OCI-LY7 (cell line): ENCODE data around the gene LRP1B. TPM values are rescaled to one million over a fixed set of nuclear protein-coding genes. Genes with fewer than 3 reads are reported as not detected.
"Not testable (repeated sequence)": the region's sequence is repeated elsewhere in the genome, so short reads cannot be mapped to it uniquely, and the experiment has no call there.

ENCODE experiments used
- BruUV-seq: library from RNA; stranded (reverse); fragments of 400-500 nt; replicated peaks from 2 replicates; lab custom pipeline; 2021; lab: Mats Ljungman, UMichigan
- CTCF ChIA-PET: fragments of 300-600 bp; sonication (Branson Sonifier 250); formaldehyde crosslinking; loops from one replicate; lab custom pipeline; 2022; ENCODE audit warnings: antibody characterized with exemption; ENCODE audit not compliant: unreplicated experiment; lab: Charles Lee
- POLR2A ChIA-PET: fragments of 300-600 bp; sonication (Branson Sonifier 250); formaldehyde crosslinking; loops from one replicate; lab custom pipeline; 2022; ENCODE audit warnings: antibody characterized with exemption; lab: Charles Lee
- DNase-seq: peaks from one replicate; pipeline ENCODE4 v3.0.0-alpha.2; 2015; ENCODE audit warnings: low spot score
- H2AFZ ChIP-seq: fragments of 200-600 bp; sonication (generic), shearing (Covaris generic); 2 replicates; pipeline ENCODE4 v1.6.1; 2014; ENCODE audit warnings: mild to moderate bottlenecking, antibody characterized with exemption, low read length, moderate library complexity
- H3K27ac ChIP-seq: fragments of 200-600 bp; sonication (generic); 2 replicates; pipeline ENCODE4 v1.5.1; 2014; ENCODE audit warnings: mixed run types, low read depth, mild to moderate bottlenecking, moderate library complexity, low read length, inconsistent platforms; ENCODE audit not compliant: poor library complexity, severe bottlenecking
- H3K36me3 ChIP-seq: fragments of 200-600 bp; sonication (generic); 2 replicates; pipeline ENCODE4 v1.6.1; 2014; ENCODE audit warnings: mild to moderate bottlenecking, antibody characterized with exemption, low read length, moderate library complexity, mixed read lengths; ENCODE audit not compliant: insufficient read depth
- H3K4me1 ChIP-seq: fragments of 200-600 bp; sonication (generic); 2 replicates; pipeline ENCODE4 v1.5.1; 2014; ENCODE audit warnings: mild to moderate bottlenecking, low read length; ENCODE audit not compliant: insufficient read depth, poor library complexity, severe bottlenecking
- H3K4me2 ChIP-seq: fragments of 200-600 bp; sonication (generic); 2 replicates; pipeline ENCODE4 v1.6.1; 2014; ENCODE audit warnings: mild to moderate bottlenecking, low read length
- H3K4me3 ChIP-seq: fragments of 200-600 bp; sonication (generic); 2 replicates; pipeline ENCODE4 v1.5.1; 2014; ENCODE audit warnings: mild to moderate bottlenecking, low read depth, low read length; ENCODE audit not compliant: poor library complexity, severe bottlenecking
- H3K79me2 ChIP-seq: fragments of 200-600 bp; sonication (generic); 2 replicates; pipeline ENCODE4 v1.6.1; 2016; ENCODE audit warnings: low read depth, mild to moderate bottlenecking, low read length, moderate library complexity, mixed read lengths; ENCODE audit not compliant: insufficient read depth
- H3K9me2 ChIP-seq: fragments of 200-600 bp; sonication (generic); 2 replicates; pipeline ENCODE4 v1.6.1; 2016; ENCODE audit warnings: mild to moderate bottlenecking, low read length, mixed read lengths; ENCODE audit not compliant: insufficient read depth
- H3K9me3 ChIP-seq: fragments of 200-600 bp; sonication (generic); 2 replicates; pipeline ENCODE4 v1.6.1; 2014; ENCODE audit warnings: mild to moderate bottlenecking, mixed run types, low read length, mixed read lengths
- H4K20me1 ChIP-seq: fragments of 200-600 bp; sonication (generic); 2 replicates; pipeline ENCODE4 v1.6.1; 2014; ENCODE audit warnings: mild to moderate bottlenecking, antibody characterized with exemption, low read length, moderate library complexity, mixed read lengths; ENCODE audit not compliant: insufficient read depth
- CTCF ChIP-seq: fragments of 200-600 bp; sonication (generic); conservative IDR thresholded peaks from 2 replicates; pipeline ENCODE4 v1.5.1; 2014; ENCODE audit warnings: mild to moderate bottlenecking, antibody characterized with exemption, low read length, moderate library complexity, mixed read lengths
- EZH2phosphoT487 ChIP-seq: fragments of 200-600 bp; sonication (generic); IDR thresholded peaks from 2 replicates; pipeline ENCODE4 v1.6.1; 2018; ENCODE audit warnings: low read depth, borderline replicate concordance, mild to moderate bottlenecking, mixed run types, antibody characterized with exemption, low read length, moderate library complexity, mixed read lengths
- intact Hi-C: fragments of 100-400 bp; cut with micrococcal nuclease; formaldehyde crosslinking; loops from one replicate; pipeline ENCODE4 v1.10.0; 2022; ENCODE audit not compliant: unreplicated experiment
- total RNA-seq, 2 experiments: library from RNA; depleted of rRNA in 1 of 2; stranded (reverse); fragments of >200 nt in 1 of 2; shearing (Covaris generic) in 1 of 2; gene quantifications; 2 replicates each; pipeline ENCODE4 v1.2.3, GENCODE V29; 2014 to 2022

The LRP1B gene
- total RNA-seq, 2 experiments from 2014 or later = not detected

GRCh38 chr2:140348826-140349225 is 1782.0 kb downstream of the LRP1B start:
- Histone ChIP-seq H3K4me1 (no peaks in the 10 kb centered on the region), H3K9me3 (no peaks in the 10 kb centered on the region), H3K79me2 (no peaks in the 10 kb centered on the region), H4K20me1 (no peaks in the 10 kb centered on the region), H3K9me2 (no peaks in the 10 kb centered on the region), H2AFZ (no peak overlapping the region), H3K27ac (no peak overlapping the region), H3K36me3 (no peaks in the 10 kb centered on the region), H3K4me3 (no peak overlapping the region), H3K4me2 (no peak overlapping the region)
- CTCF ChIA-PET = no interaction called here
- POLR2A ChIA-PET = no interaction called here
- BruUV-seq = no TSS peak
- no peak for DNase-seq
- intact Hi-C loops = no loop called here
- no peak for TF ChIP-seq EZH2phosphoT487

- no peak for DNase-seq
- H4K20me1 ChIP-seq = no peaks in the 10 kb centered on the region
- H3K4me1 ChIP-seq = no peaks in the 10 kb centered on the region
- no peak overlapping the region for H3K4me2 ChIP-seq
- H3K9me2 ChIP-seq = no peaks in the 10 kb centered on the region
- H3K9me3 ChIP-seq = no peaks in the 10 kb centered on the region
- no TSS peak for BruUV-seq
- no peak overlapping the region for H3K4me3 ChIP-seq
- ChIA-PET CTCF (no interaction called here), POLR2A (no interaction called here)
- intact Hi-C loops = no loop called here
- no peaks in the 10 kb centered on the region for H3K79me2 ChIP-seq
- H3K27ac ChIP-seq = no peak overlapping the region
- TF ChIP-seq EZH2phosphoT487 (no peak), CTCF (no peak)
- no peak overlapping the region for H2AFZ ChIP-seq
- H3K36me3 ChIP-seq = no peaks in the 10 kb centered on the region
Measured at GRCh38 chr2:140344838-140345237, 1786.0 kb downstream of the LRP1B start.

- H3K9me2 ChIP-seq, H3K36me3 ChIP-seq, H3K79me2 ChIP-seq, H3K9me3 ChIP-seq, H3K4me2 ChIP-seq, intact Hi-C loops, H2AFZ ChIP-seq, DNase-seq, H3K4me3 ChIP-seq, H4K20me1 ChIP-seq, BruUV-seq, H3K4me1 ChIP-seq, CTCF ChIA-PET, H3K27ac ChIP-seq: not testable (repeated sequence)
- POLR2A ChIA-PET = interaction anchor here (0.6 kb wide), 1 partner anchor 578 kb away, joined by 3 read pairs; no protein-coding TSS in a partner anchor
Measured at GRCh38 chr2:140344266-140344665, 1786.5 kb downstream of the LRP1B start.

GRCh38 chr2:140338795-140339194 is 1792.0 kb downstream of the LRP1B start:
- no peaks in the 10 kb centered on the region for H4K20me1 ChIP-seq
- CTCF ChIA-PET = no interaction called here
- H2AFZ ChIP-seq = no peak overlapping the region
- H3K4me1 ChIP-seq = no peaks in the 10 kb centered on the region
- H3K27ac ChIP-seq = no peak overlapping the region
- H3K79me2 ChIP-seq = no peaks in the 10 kb centered on the region
- DNase-seq = no peak
- H3K9me2 ChIP-seq = no peaks in the 10 kb centered on the region
- TF ChIP-seq EZH2phosphoT487 (no peak), CTCF (no peak)
- intact Hi-C loops = no loop called here
- H3K36me3 ChIP-seq = no peaks in the 10 kb centered on the region
- no peak overlapping the region for H3K4me2 ChIP-seq
- POLR2A ChIA-PET = no interaction called here
- H3K4me3 ChIP-seq = no peak overlapping the region
- H3K9me3 ChIP-seq = no peaks in the 10 kb centered on the region
- BruUV-seq = no TSS peak
